NOMO-1 (cell line): ENCODE data around the gene NRG2.

Source experiments
- DNase-seq, 2 experiments: peaks; one replicate each; lab custom pipeline; 2025; ENCODE audit not compliant: unreplicated experiment in 2 of 2; lab: John Stamatoyannopoulos, UW

Gene NRG2

DNA sequence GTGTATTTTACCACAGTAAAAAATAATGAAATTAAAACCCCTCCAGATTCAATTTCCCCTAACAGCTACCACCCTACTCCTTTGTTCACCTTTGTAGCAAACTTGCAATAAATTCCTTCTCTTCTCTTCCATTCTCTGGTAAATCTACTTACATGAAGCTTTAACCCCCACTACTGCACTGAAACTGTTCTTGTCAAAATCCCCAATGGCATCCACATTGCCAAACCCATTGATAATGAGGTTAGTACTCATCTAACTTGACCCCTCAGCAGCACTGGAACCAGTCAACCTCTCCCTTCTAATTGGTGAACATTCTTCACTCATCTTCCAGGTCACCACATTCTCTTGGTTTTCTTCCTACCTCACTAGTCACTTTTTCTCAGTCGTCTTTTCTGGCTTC is 29.6 kb downstream of the NRG2 start:
- no peak for DNase-seq

GRCh38 chr5:140012443-140012842 is 30.7 kb downstream of the NRG2 start:
- no peak for DNase-seq

DNA sequence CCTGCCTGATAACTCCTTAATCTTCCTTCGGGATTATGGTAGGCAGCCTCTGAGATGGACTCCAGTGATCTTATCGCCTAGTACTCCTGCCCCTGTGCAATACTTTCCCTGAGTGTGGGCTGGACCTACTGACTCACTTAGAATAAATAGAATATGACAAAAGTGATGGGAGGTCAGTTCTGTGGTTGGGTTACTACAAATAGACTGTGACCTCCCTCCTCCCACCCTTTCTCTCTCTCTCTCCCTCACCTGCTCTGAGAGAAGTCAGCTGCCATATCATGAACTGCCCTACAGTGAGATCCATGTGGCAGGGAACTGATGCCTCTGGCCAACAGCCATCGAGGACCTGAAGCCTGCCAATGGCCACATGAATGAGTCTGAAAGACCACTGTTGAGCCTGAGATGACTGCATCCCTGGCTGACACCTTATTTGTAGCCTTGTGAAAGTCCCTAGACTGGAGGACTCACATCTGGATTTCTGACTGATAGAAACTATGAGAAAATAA is 31.7 kb downstream of the NRG2 start:
- no peak for DNase-seq

- DNase-seq: no peak
Observed at GRCh38 chr5:140010798-140011197, 32.3 kb downstream of the NRG2 start.

GRCh38 chr5:140007311-140007710 is 35.8 kb downstream of the NRG2 start:
- DNase-seq: no peak

GRCh38 chr5:140005145-140005591 is 37.9 kb downstream of the NRG2 start:
- DNase-seq: no peak

- no peak for DNase-seq
Observed at GRCh38 chr5:140004174-140004573, 38.9 kb downstream of the NRG2 start.

DNA sequence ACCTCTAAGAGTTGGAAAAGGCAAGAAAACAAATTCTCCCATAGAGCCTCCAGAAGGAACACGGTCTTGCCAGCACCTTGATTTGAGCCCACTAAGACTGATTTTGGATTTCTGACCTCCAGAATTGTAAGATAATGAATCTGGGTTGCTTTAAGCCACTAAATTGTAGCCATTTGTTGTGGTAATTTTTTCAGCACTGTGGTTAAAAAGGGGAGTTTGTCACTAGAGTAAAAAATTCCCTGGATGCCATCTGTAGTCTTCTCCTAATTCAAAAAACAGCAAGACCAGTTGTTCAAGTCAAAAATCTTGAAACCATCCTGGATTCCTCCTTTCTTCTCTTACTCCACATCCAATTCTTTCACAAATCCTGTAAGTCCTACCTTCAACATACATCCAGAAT is 39.6 kb downstream of the NRG2 start:
- no peak for DNase-seq

GRCh38 chr5:140000332-140000731 is 42.8 kb downstream of the NRG2 start:
- no peak for DNase-seq

DNA sequence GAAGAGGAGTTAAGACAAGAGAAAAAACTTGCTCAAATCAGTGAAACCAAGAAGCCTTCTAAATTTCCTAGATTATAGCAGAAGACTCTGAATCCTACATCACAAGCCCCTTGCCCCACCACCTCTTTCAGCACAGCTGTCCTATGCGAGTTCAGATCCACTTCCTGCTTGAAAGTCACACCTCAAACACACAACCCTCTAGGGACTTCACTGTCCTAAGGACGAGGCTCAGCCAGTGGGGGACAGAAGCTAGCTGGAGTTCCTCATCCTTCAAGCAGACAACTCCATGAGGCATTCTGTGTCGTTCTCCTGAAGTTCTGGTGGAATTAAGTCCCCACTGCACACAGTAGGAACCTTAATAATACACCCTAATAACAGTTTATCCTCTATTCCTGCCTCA is 44.3 kb downstream of the NRG2 start:
- no peak for DNase-seq

DNA sequence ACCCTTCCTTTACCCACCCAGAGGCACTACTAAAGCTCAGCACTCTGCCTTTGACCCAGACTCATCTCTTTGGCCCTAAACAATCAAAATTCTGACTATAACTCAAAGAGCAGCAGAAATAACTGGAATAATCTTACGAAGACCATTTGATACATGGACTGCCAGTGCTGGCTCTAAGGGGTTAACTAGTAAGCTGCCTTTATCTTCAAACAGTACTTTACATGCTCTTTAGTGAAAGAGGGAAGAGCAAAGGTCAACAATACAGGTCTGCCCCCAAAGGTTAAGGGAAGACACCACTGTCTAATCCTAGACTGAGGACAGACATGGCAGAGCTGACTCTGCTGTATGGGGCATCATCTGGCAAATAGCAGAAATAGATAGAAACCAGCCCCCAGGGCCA is 45.8 kb downstream of the NRG2 start:
- no peak for DNase-seq

DNA sequence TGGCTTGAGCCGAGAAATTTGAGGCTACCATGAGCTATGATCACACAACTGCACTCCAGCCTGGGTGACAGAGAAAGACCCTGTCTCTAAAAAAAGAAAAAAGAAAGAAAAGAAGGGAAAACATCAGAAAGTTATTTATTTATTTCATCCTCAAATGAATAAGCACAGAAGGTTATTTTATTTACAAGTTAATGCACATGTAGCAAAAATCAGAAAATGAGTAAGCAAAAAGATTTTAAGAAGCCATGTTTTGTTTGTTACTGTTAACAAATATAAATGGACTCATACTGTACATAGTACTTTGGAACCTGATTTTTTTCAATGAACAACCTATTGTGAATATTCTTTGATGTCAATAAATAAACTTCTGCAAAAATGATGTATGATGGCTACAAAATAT is 47.2 kb downstream of the NRG2 start:
- no peak for DNase-seq

DNA sequence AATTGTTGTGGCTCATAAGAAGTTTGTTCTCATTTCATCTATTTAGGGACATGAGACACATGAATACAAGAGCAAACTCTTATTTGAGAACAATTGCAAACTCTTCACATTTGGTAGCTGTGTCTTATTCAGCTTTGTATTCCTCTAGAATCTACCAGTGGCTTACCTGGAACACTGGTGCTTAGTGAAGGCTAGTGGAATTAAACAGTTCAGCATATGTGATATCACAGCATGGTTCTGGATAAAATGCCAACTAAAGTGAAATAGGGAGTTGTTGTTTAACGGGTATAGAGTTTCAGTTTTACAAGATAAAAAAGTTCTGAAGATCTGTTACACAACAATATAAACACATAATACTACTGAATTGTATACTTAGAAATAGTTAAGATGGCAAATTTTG is 48.9 kb downstream of the NRG2 start:
- DNase-seq: no peak

DNA sequence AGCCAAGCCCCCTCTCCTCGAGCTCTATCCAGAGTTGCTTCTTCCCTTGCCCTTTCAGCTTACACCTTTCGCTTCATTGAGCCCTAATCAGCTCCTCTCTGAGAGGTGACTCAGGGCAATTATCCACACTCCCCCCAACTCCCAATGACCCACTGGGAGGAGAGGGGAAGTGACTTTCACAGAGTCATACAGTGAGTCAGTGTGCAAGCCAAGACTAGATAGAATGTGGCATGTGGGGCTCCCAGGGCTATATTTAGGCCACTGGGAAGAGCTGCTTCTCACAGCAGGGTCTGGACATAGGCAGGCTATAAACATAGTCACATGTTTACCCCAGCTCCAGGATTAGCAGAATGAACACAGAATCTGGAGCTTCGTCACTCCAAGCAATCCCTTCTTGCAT is 57.4 kb downstream of the NRG2 start:
- DNase-seq: peak; percentile 75 to 76

DNA sequence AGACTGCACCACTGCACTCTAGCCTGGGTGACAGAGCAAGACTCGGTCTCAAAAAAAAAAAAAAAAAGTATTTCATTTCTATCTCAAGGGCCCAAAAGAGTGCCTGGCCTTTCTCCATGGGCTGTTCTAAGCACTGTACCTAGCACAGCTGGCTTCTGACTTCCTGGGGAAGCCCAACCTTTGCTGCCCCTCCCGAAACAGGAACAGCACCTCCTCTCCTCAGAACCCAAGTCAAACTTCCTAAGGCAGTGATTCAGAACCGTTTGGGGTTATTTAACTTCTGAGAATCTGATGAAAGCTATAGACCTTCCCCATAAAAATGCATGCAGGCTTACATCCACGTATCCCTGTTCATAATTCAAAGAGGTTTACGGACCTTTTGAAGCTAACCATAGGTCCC is 57.8 kb downstream of the NRG2 start:
- DNase-seq: peak; percentile 5 to 34

GRCh38 chr5:139984816-139985215 is 58.3 kb downstream of the NRG2 start:
- no peak for DNase-seq

GRCh38 chr5:139982975-139983240 is 60.2 kb downstream of the NRG2 start:
- DNase-seq: no peak

- no peak for DNase-seq
Observed at GRCh38 chr5:139982157-139982974, 60.7 kb downstream of the NRG2 start.

DNA sequence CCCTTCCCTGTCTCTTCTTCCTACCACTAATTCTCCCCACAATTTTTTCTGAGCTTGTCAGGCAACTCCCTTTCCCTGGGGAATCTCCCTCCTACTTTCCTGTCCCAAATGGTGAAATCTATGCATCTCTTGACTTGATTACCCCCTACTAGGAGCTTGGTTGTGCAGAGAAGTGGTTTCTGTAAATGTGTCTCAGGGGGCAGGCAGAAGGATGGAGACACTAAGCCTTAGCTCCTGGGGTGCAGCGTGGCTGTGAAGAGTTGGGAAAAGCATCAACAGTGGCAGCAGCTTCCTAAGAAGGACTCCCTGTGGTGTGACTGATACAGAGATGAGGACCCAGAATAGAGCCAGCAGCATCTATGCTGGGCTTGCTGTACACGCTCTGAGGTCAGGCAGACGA is 62.3 kb downstream of the NRG2 start:
- no peak for DNase-seq

GRCh38 chr5:139979943-139980342 is 63.2 kb downstream of the NRG2 start:
- DNase-seq: no peak

DNA sequence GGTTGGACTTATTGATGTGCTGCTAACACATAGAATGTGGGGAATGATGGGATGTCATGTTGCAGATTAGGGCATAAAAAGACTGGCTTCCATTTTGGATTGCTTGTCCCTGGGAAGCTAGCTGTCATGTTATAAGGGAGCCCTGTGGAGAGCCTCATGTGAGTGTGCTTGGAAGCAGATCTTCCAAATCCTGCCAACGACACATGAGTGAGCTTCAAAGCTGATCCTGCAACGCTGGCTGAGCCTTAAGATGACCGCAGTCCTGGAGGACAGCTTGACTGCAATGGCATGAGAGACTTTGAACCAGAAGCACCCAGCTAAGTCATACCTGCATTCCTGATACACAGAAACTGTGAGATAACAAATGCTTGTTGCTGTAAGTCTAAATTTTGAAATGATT is 63.6 kb downstream of the NRG2 start:
- DNase-seq: no peak

DNA sequence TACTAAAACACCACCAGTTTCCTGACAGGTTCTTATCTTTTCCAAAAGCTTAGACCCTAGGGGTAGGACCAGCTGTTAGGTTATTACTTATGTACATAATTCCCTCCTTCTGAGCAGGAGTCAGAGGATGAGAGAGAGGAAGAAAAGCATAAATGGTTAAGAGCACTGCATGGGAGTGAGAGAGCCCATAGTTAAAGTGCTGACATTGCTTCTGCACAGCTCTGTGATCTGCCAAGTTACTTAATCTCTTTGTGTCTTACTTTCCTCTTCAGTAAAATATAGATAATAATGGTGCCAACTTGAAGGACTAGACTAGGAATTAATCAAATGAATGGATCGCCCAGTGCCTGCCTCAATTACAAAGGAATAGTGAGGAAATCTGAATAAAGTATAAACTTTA is 66.4 kb downstream of the NRG2 start:
- DNase-seq: no peak

- no peak for DNase-seq
Observed at GRCh38 chr5:139975942-139976341, 67.2 kb downstream of the NRG2 start.
